Measurements from ENCODE around the gene GTPBP3.

- TF ChIP-seq CTCF (IDR thresholded peaks at IDR 0.05) (no peak), POLR2A (IDR thresholded peaks at IDR 0.05) (no peak)
These were observed 12.2 kb upstream of the GTPBP3 start for GRCh38 chr19:17325133-17325532.

Measured in thyroid gland (tissue), 4 donors.